Upper lobe of left lung (tissue), 4 donors: ENCODE measurements around the gene ALKBH7.
"Not testable (repeated sequence)": the region's sequence is repeated elsewhere in the genome, so short reads cannot be mapped to it uniquely, and the experiment has no call there.

Experiments used
- CTCF ChIP-seq, 6 experiments: fragments of 450-650 bp in 4 of 6; fragments of 200-600 bp in 2 of 6; sonication (generic) in 2 of 6; IDR thresholded peaks; one replicate each; pipeline ENCODE4 v1.5.1; 2016 to 2019; ENCODE audit warnings: antibody characterized with exemption in 6 of 6
- EP300 ChIP-seq, 4 donors: sonication (generic); formaldehyde crosslinking; IDR thresholded peaks; one replicate each; pipeline ENCODE4 v1.5.1; 2017; ENCODE audit warnings: antibody characterized with exemption in 4 of 4, control low read depth in 2 of 4
- POLR2A ChIP-seq, 4 donors: fragments of 450-650 bp; IDR thresholded peaks; one replicate each; pipeline ENCODE4 v1.5.1; 2016 to 2017; ENCODE audit warnings: antibody characterized with exemption in 4 of 4, mild to moderate bottlenecking in 2 of 4

GRCh38 chr19:6355321-6356040 is 17.1 kb upstream of the ALKBH7 start:
- TF ChIP-seq EP300, CTCF, POLR2A (IDR thresholded peaks at IDR 0.05): not testable (repeated sequence)
